Measurements from ENCODE around the gene CCDC70.

The CCDC70 gene

DNA sequence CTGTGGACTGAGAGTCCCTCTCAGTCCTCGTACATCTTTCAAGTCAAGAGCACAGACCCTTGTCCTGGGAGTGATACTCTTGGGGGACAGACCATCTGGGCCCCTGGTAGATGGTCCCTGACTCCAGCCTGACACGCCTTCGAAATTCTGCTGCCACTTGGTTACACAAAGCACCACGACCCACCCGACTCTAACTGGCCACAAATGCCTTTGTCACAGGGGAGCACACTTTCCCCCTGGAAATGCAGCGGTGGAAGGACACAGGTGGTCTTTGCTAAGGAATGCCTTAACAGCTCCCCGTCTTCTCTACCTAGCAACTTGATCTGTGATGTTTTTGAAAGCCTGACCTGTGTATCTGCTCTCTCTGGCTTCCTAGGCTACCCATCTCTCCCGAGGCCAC is 44.1 kb upstream of the CCDC70 start:
- no peak for DNase-seq (ENCODE audit: low read depth)
- TF ChIP-seq MYC (IDR thresholded peaks at IDR 0.05; ENCODE audit: low read depth, low read length) (no peak), POLR2A (IDR thresholded peaks at IDR 0.05; ENCODE audit: extremely low read depth, insufficient read length) (no peak), MAX (IDR thresholded peaks at IDR 0.05; ENCODE audit: low read depth, low read length) (no peak)
- TF ChIP-seq, protein P1, sequence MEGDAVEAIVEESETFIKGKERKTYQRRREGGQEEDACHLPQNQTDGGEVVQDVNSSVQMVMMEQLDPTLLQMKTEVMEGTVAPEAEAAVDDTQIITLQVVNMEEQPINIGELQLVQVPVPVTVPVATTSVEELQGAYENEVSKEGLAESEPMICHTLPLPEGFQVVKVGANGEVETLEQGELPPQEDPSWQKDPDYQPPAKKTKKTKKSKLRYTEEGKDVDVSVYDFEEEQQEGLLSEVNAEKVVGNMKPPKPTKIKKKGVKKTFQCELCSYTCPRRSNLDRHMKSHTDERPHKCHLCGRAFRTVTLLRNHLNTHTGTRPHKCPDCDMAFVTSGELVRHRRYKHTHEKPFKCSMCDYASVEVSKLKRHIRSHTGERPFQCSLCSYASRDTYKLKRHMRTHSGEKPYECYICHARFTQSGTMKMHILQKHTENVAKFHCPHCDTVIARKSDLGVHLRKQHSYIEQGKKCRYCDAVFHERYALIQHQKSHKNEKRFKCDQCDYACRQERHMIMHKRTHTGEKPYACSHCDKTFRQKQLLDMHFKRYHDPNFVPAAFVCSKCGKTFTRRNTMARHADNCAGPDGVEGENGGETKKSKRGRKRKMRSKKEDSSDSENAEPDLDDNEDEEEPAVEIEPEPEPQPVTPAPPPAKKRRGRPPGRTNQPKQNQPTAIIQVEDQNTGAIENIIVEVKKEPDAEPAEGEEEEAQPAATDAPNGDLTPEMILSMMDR (IDR thresholded peaks at IDR 0.05; ENCODE audit: low read depth, low read length) = no peak
- no peak overlapping the region for H3K4me3 ChIP-seq (ENCODE audit: low read depth, low read length)

DNA sequence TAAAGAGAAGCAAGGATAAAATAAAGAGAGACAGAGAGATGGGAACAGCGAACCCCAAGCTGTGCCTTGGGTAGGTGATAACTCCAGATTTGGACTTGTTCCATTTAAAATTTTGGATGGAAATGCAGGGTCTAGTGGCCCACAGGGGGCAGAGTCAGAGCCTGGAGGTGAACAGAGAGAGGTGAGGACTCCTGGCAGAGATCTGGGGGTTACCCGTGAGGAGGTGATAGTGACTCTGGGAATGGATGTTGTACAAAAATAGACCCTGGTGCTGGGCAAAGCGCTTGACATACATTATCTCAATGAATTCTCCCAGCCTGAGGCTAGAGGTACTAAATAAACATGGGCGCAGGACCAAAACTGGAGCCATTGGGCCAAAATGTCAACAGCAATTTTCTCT is 43.5 kb upstream of the CCDC70 start:
- no peak overlapping the region for H3K4me3 ChIP-seq (ENCODE audit: low read depth, low read length)
- DNase-seq (ENCODE audit: low read depth) = no peak
- TF ChIP-seq POLR2A (IDR thresholded peaks at IDR 0.05; ENCODE audit: extremely low read depth, insufficient read length) (no peak), MAX (IDR thresholded peaks at IDR 0.05; ENCODE audit: low read depth, low read length) (no peak), MYC (IDR thresholded peaks at IDR 0.05; ENCODE audit: low read depth, low read length) (no peak)
- TF ChIP-seq, protein P1 (IDR thresholded peaks at IDR 0.05; ENCODE audit: low read depth, low read length) = no peak

DNA sequence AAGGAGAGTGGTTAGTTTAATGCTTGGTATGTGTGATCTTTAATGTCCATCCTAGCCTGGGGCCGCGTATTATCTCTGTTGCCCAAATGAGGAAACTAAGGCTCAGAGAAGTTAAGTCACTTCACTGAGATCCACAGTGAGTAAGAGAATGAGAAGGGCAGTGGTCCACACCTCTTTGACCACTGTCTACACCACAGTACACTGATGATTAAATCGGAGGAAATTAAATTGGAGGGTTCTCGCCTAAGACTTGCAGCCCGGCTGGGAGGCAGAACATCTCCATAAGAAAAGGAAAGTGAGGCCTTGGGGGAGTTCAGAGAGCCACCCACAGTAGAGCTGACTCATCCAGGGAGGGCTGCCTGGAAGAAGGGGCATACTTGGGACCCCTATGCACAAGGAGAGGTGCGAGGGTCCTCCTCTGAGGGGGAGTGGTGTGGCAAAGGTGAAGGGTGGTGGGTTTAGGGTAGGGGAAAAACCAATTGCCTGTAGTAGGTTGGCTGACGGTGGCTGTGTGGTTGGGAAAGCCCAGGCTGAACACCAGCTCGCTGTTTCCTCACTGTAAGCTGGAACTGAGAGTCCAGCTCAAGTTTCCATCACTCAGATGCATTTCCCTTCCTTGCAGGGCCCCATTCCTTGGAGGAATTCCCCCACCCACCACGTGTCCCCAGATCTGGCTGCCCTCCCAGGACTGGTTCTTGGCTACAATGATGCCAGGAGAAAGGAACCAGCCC is 42.8 kb upstream of the CCDC70 start:
- no peak overlapping the region for H3K4me3 ChIP-seq (ENCODE audit: low read depth, low read length)
- DNase-seq (ENCODE audit: low read depth) = no peak
- TF ChIP-seq, protein P1 (IDR thresholded peaks at IDR 0.05; ENCODE audit: low read depth, low read length) = no peak

GRCh38 chr13:51819544-51819943 is 42.2 kb upstream of the CCDC70 start:
- H3K4me3 ChIP-seq (ENCODE audit: low read depth, low read length) = no peak overlapping the region

GRCh38 chr13:51820016-51820597 is 41.7 kb upstream of the CCDC70 start:
- TF ChIP-seq, protein P1 (IDR thresholded peaks at IDR 0.05; ENCODE audit: low read depth, low read length) = no peak
- no peak for TF ChIP-seq MAX (IDR thresholded peaks at IDR 0.05; ENCODE audit: low read depth, low read length)
- DNase-seq (ENCODE audit: low read depth) = no peak
- no peak overlapping the region for H3K4me3 ChIP-seq (ENCODE audit: low read depth, low read length)

More at GRCh38 chr13:51819544-51819943, 42.2 kb upstream of the CCDC70 start:
- no peak for DNase-seq (ENCODE audit: low read depth)
- TF ChIP-seq MAX (IDR thresholded peaks at IDR 0.05; ENCODE audit: low read depth, low read length) = no peak
- no peak for TF ChIP-seq POLR2A (IDR thresholded peaks at IDR 0.05; ENCODE audit: extremely low read depth, insufficient read length)
- TF ChIP-seq MYC (IDR thresholded peaks at IDR 0.05; ENCODE audit: low read depth, low read length) = no peak
- TF ChIP-seq, protein P1 (IDR thresholded peaks at IDR 0.05; ENCODE audit: low read depth, low read length) = no peak

All from NB4 (cell line).